ENCODE data around the gene ZNF14. TPM values are rescaled to one million over a fixed set of nuclear protein-coding genes. Genes with fewer than 3 reads are reported as not detected.

ZNF14 gene
- 3.7 and 6.3 TPM in 2 replicates for total RNA-seq

DNA sequence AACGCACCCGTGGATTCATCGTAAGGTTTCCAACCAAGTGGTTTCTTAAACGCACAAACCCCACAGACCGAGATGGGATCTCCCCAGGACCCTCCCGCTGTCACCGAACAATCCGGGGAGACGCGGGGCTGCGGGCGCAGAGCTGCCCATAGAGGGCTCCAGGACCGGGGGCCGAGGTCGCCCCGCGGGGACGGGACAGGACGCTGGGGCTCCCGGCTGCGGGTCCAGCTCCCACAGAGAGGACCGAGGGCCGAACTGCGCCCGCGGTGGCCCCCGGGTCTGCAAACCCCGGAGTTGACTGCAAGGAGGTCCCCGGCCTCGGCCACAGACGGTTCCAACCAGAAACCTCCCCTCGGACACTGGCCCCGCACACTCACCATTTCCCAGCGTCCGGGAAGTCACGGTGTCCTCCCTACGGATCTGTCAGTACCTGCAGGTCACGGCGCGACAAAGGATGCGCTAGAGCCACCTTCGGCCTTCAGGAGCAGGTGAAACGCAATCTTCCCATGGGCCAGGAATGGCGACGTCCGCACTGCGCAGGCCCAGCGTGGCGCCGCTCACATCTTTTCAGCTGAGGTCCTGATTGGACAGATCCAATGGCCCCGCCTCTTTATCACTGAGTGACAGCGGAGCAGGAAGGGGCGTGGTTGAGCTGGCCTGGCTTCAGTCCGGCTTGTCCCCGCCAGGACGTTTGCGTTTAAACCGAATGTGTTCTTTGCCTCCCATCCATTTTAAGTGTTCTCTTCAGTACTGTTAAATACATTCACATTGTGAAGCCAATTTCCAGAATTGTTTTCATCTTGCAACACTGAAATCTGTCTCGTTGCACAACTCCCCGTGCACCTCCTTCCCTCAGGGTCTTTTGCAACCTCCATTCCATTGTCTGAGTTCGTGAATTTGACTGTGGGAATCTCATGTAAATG, at the start of gene ZNF14:
Gene ZNF14, minus strand, starts transcription at position 534 of the 923 bp plus-strand sequence. Its CDS starts 154 bp downstream, at position 380.

DNA sequence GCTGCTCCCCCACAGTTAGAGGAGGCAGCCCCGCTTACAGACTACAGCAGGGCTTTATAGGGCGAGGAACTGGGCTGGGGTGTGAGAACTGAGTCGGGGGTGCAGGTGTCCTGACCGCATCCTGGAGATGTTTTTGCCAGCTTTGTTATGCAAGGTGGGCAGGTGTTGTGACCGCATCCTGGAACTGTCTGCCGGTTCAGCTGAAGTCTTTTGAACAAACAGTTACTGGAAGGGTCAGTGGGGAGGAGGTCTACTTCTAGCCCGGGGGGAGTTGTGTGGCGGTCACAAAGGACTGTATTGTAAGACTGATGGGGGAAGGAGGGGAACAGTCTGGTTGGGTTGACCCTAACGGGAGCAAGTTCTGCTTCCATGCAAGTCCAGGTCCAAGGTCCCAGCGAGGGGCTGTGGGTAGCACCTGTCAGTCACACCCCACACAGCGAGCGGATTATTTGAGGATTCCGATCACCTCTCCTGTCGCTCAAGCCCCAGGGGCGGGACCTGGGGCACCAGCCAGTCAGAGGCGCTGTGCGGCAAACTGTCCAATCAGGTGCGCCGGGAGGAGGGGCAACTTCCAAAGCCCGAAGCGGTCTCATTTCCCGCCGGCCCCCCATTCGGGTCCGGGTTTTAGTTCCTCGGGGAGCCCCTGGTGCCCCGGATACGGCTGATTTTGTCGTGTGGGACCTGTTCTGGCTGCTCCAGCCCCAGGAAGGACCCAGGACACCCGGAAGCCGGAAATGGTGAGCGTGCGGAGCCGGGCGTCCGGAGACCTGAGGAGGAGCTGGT, 64.5 kb downstream of the ZNF14 start, which contains the start of gene ZNF101:
Gene ZNF101, plus strand, starts transcription at position 610 of the 783 bp plus-strand sequence. Its CDS starts 125 bp downstream, at position 735.

DNA sequence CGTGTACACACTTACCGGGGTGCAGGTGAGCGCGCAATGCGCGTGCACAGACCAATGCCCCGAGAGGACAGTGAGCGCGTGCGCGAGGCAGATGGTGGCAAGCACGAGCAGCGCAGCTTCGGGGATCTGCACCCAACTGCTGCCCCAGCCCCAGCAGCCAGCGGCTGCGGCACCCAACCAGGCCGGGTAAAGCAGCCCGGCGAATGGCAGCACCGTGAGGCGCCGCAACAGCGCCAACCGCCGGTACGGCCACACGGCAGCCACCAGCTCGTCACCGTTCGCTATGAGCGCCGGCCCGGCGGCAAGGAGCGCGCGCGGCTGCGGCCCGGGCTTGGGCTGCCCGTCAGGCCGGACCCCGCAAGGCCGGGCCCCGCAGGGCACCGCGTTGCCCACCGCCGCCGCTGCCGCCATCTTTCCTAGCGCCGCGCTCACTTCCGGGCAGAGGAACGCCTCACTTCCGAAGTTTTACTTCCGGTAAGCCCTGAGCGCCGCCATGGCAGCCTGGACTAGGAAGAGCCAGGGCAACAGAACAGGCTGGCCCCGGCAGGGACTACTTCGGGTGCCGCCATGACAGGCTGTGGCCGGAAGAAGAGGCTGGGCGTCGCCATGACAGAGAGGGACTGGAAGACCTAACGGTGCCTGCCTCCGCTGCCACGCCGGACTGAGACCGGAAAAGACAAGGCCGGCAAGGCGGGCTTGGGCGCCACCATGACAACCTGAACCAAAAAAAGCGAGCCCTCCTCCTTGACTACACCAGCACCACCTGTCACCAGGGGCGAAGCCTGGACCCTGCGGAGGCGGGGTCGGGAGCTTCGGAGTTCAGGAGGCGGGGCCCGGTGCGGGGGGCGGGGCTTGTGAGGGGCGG, 69.4 kb downstream of the ZNF14 start, which contains the start of gene ATP13A1:
Gene ATP13A1, minus strand, starts transcription at position 421 of the 865 bp plus-strand sequence. Its CDS starts 10 bp downstream, at position 411.

Small RNA genes lying within 50 kb of the gene (small RNA-seq; reads per million reads assigned to genes)
- gene AC011458.2 (not detected), gene AC011477.5 (not detected)

Other genes starting within 250 kb of the ZNF14 start
- gene TSSK6, start 217.6 kb downstream of the ZNF14 start, total RNA-seq = 1.1 and 3.1 TPM in 2 replicates
- 91.1 and 168 TPM in 2 replicates for gene NDUFA13, start 216.9 kb downstream of the ZNF14 start, total RNA-seq
- 0.39 and 0.76 TPM in 2 replicates for gene YJEFN3, start 204.2 kb downstream of the ZNF14 start, total RNA-seq
- 0.33 and 1.2 TPM in 2 replicates for gene CILP2, start 194.8 kb downstream of the ZNF14 start, total RNA-seq
- 2.0 and 5.5 TPM in 2 replicates for gene PBX4, start 114.4 kb downstream of the ZNF14 start, total RNA-seq
- gene LPAR2, start 104.9 kb downstream of the ZNF14 start, total RNA-seq = 21.4 and 23.2 TPM in 2 replicates
- 9.0 and 10.5 TPM in 2 replicates for gene GMIP, start 89.5 kb downstream of the ZNF14 start, total RNA-seq
- 42.4 and 106 TPM in 2 replicates for gene ATP13A1, start 69.4 kb downstream of the ZNF14 start, total RNA-seq
- 4.7 and 4.8 TPM in 2 replicates for gene ZNF101, start 64.3 kb downstream of the ZNF14 start, total RNA-seq
- 22.4 and 23.3 TPM in 2 replicates for gene ZNF506, start 88.6 kb upstream of the ZNF14 start, total RNA-seq
- gene ZNF253, start 132.8 kb upstream of the ZNF14 start, total RNA-seq = 5.9 and 9.8 TPM in 2 replicates
- gene ZNF93, start 167.8 kb upstream of the ZNF14 start, total RNA-seq = 8.4 and 8.6 TPM in 2 replicates

Data from placental epithelial cell (primary cell).